C4-2B (cell line): ENCODE data around the gene OVOL3.

ENCODE experiments used
- ZFX ChIP-seq: fragments of 450-650 bp; IDR thresholded peaks from 2 replicates; pipeline ENCODE4 v1.6.1; 2017
- TF ChIP-seq, protein P1 (sequence below): fragments of 450-650 bp; conservative IDR thresholded peaks from 2 replicates; pipeline ENCODE4 v1.5.1; 2017; ENCODE audit warnings: mild to moderate bottlenecking

GRCh38 chr19:36125557-36125956 is 14.6 kb downstream of the OVOL3 start:
- TF ChIP-seq, protein P1, sequence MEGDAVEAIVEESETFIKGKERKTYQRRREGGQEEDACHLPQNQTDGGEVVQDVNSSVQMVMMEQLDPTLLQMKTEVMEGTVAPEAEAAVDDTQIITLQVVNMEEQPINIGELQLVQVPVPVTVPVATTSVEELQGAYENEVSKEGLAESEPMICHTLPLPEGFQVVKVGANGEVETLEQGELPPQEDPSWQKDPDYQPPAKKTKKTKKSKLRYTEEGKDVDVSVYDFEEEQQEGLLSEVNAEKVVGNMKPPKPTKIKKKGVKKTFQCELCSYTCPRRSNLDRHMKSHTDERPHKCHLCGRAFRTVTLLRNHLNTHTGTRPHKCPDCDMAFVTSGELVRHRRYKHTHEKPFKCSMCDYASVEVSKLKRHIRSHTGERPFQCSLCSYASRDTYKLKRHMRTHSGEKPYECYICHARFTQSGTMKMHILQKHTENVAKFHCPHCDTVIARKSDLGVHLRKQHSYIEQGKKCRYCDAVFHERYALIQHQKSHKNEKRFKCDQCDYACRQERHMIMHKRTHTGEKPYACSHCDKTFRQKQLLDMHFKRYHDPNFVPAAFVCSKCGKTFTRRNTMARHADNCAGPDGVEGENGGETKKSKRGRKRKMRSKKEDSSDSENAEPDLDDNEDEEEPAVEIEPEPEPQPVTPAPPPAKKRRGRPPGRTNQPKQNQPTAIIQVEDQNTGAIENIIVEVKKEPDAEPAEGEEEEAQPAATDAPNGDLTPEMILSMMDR = no peak
- TF ChIP-seq ZFX = no peak
